Neural cell (in vitro differentiated cells): ENCODE measurements around the gene RNF217. TPM values are rescaled to one million over a fixed set of nuclear protein-coding genes. Genes with fewer than 3 reads are reported as not detected.

Experiments
- H2AFZ ChIP-seq: fragments of 200-600, 300-800 bp; sonication (generic), shearing (Covaris generic); 2 replicates; pipeline ENCODE4 v1.6.0; 2014; ENCODE audit warnings: low read depth, mild to moderate bottlenecking, antibody characterized with exemption, low read length, moderate library complexity
- H3F3A ChIP-seq: fragments of 200-600 bp; shearing (Covaris generic); 2 replicates; pipeline ENCODE4 v1.6.1; 2016; ENCODE audit warnings: mild to moderate bottlenecking, moderate library complexity, mixed read lengths, antibody characterized with exemption, low read length; ENCODE audit not compliant: insufficient read depth, poor library complexity, severe bottlenecking
- H3K27ac ChIP-seq: fragments of 200-600, 300-800 bp; sonication (generic), shearing (Covaris generic); 2 replicates; pipeline ENCODE4 v1.5.1; 2014; ENCODE audit warnings: mild to moderate bottlenecking, low read length, moderate library complexity
- H3K27me3 ChIP-seq: fragments of 300-800, 200-600 bp; sonication (generic), shearing (Covaris generic); 2 replicates; pipeline ENCODE4 v1.6.0; 2014; ENCODE audit warnings: mild to moderate bottlenecking, low read depth, low read length, moderate library complexity; ENCODE audit not compliant: insufficient read depth
- H3K36me3 ChIP-seq: fragments of 300-800, 200-600 bp; sonication (generic), shearing (Covaris generic); 2 replicates; pipeline ENCODE4 v1.5.1; 2014; ENCODE audit warnings: mild to moderate bottlenecking, antibody characterized with exemption, low read length, moderate library complexity; ENCODE audit not compliant: insufficient read depth
- H3K4me2 ChIP-seq: fragments of 300-800, 200-600 bp; sonication (generic), shearing (Covaris generic); 2 replicates; pipeline ENCODE4 v1.6.0; 2014; ENCODE audit warnings: mild to moderate bottlenecking, low read length
- H3K4me3 ChIP-seq: fragments of 300-800, 200-600 bp; sonication (generic), shearing (Covaris generic); 2 replicates; pipeline ENCODE4 v1.5.1; 2014; ENCODE audit warnings: mild to moderate bottlenecking, low read length, moderate library complexity
- H3K79me2 ChIP-seq: fragments of 200-600 bp; shearing (Covaris generic); replicated peaks from 2 replicates; pipeline ENCODE4 v1.6.0; 2014; ENCODE audit warnings: mild to moderate bottlenecking, low read length, moderate library complexity; ENCODE audit not compliant: insufficient read depth
- H3K9ac ChIP-seq: fragments of 300-800, 200-600 bp; sonication (generic), shearing (Covaris generic); 2 replicates; pipeline ENCODE4 v1.6.1; 2016; ENCODE audit warnings: mild to moderate bottlenecking, low read length, mixed read lengths
- H3K9me2 ChIP-seq: fragments of 200-600 bp; shearing (Covaris generic); 2 replicates; pipeline ENCODE4 v1.6.1; 2016; ENCODE audit warnings: mild to moderate bottlenecking, low read length, mixed read lengths; ENCODE audit not compliant: insufficient read depth
- H3K9me3 ChIP-seq: fragments of 200-600, 300-800 bp; sonication (generic), shearing (Covaris generic); 2 replicates; pipeline ENCODE4 v1.6.1; 2016; ENCODE audit warnings: mild to moderate bottlenecking, mixed run types, low read length, moderate library complexity, mixed read lengths
- H4K20me1 ChIP-seq: fragments of 200-600 bp; shearing (Covaris generic); 2 replicates; pipeline ENCODE4 v1.6.1; 2016; ENCODE audit warnings: mild to moderate bottlenecking, mixed run types; ENCODE audit not compliant: insufficient read depth
- CTCF ChIP-seq: fragments of 450-650 bp; IDR thresholded peaks from 2 replicates; pipeline ENCODE4 v1.5.1; 2014; ENCODE audit warnings: antibody characterized with exemption, mild to moderate bottlenecking, moderate library complexity; ENCODE audit not compliant: poor library complexity, severe bottlenecking
- EP300 ChIP-seq: fragments of 450-650 bp; conservative IDR thresholded peaks from 2 replicates; pipeline ENCODE4 v1.6.1; 2014; ENCODE audit warnings: antibody characterized with exemption, mild to moderate bottlenecking, moderate library complexity; ENCODE audit not compliant: poor library complexity, severe bottlenecking
- EZH2 ChIP-seq: fragments of 200-600, 300-800 bp; shearing (Covaris generic), sonication (generic); IDR thresholded peaks from 2 replicates; pipeline ENCODE4 v1.6.1; 2014; ENCODE audit warnings: antibody characterized with exemption, low read length, borderline replicate concordance, mild to moderate bottlenecking; ENCODE audit not compliant: insufficient read depth, poor library complexity, severe bottlenecking
- MXI1 ChIP-seq: fragments of 450-650 bp; conservative IDR thresholded peaks from 2 replicates; pipeline ENCODE4 v1.6.1; 2014; ENCODE audit warnings: antibody characterized with exemption, mild to moderate bottlenecking; ENCODE audit not compliant: poor library complexity, severe bottlenecking
- POLR2AphosphoS5 ChIP-seq: IDR thresholded peaks from 2 replicates; pipeline ENCODE4 v1.6.1; 2012
- RAD21 ChIP-seq: fragments of 450-650 bp; conservative IDR thresholded peaks from 2 replicates; pipeline ENCODE4 v1.6.1; 2014; ENCODE audit warnings: antibody characterized with exemption, mild to moderate bottlenecking, moderate library complexity
- REST ChIP-seq: IDR thresholded peaks from 2 replicates; pipeline ENCODE4 v1.6.1; 2012; ENCODE audit warnings: borderline replicate concordance
- SMC3 ChIP-seq: fragments of 450-650 bp; conservative IDR thresholded peaks from 2 replicates; pipeline ENCODE4 v1.6.1; 2014; ENCODE audit warnings: antibody characterized with exemption, mild to moderate bottlenecking, moderate library complexity; ENCODE audit not compliant: poor library complexity
- TAF1 ChIP-seq: IDR thresholded peaks from 2 replicates; pipeline ENCODE4 v1.6.1; 2012; ENCODE audit warnings: low read depth
- polyA plus RNA-seq: library from polyadenylated mRNA; depleted of rRNA; stranded (reverse); fragments of >200 nt; gene quantifications from 2 replicates; pipeline ENCODE4 v1.2.3, GENCODE V29; 2014

RNF217 gene
- polyA plus RNA-seq, 1 donor from 2014 or later, result 10.2 TPM

DNA sequence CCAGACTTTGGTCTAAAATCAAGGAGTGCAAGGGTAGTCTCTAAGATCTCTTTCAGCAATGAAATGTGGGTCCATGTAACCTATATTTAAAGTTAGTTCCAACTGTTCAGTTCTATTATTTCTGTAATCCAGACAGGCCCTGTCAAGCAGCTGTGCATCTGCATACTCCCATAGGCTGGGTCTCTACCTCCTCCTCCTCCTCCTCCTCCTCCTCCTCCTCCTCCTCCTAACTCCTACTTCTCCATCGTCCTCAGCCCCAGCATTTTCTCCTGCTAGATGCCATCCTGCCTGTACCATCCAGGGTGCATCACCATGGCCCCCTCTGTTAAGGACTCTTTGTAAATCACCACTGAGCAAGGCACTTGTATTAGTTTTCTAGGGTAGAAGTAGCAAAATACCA, 138.9 kb downstream of the RNF217 start:
- Histone ChIP-seq H3F3A (no peaks in the 10 kb centered on the region), H3K9me3 (no peaks in the 10 kb centered on the region), H3K4me2 (no peak overlapping the region), H3K27ac (no peak overlapping the region), H3K9ac (no peak overlapping the region), H4K20me1 (no peaks in the 10 kb centered on the region), H3K79me2 (no peaks in the 10 kb centered on the region), H3K27me3 (no peaks in the 10 kb centered on the region), H3K36me3 (no peaks in the 10 kb centered on the region), H3K9me2 (no peaks in the 10 kb centered on the region), H3K4me3 (no peak overlapping the region), H2AFZ (no peak overlapping the region)
- no peak for TF ChIP-seq MXI1

- Histone ChIP-seq H3K27ac (no peak overlapping the region), H2AFZ (no peak overlapping the region), H3K9ac (no peak overlapping the region), H3K36me3 (no peaks in the 10 kb centered on the region), H3K4me2 (no peak overlapping the region), H3K79me2 (no peaks in the 10 kb centered on the region), H3K4me3 (no peak overlapping the region), H3K9me2 (no peaks in the 10 kb centered on the region), H3K27me3 (no peaks in the 10 kb centered on the region), H3F3A (no peaks in the 10 kb centered on the region), H4K20me1 (no peaks in the 10 kb centered on the region), H3K9me3 (no peaks in the 10 kb centered on the region)
- TF ChIP-seq REST, result no peak
- no peak for TF ChIP-seq CTCF
- TF ChIP-seq SMC3, result no peak
Measured at GRCh38 chr6:125101631-125102030, 139.4 kb downstream of the RNF217 start.

DNA sequence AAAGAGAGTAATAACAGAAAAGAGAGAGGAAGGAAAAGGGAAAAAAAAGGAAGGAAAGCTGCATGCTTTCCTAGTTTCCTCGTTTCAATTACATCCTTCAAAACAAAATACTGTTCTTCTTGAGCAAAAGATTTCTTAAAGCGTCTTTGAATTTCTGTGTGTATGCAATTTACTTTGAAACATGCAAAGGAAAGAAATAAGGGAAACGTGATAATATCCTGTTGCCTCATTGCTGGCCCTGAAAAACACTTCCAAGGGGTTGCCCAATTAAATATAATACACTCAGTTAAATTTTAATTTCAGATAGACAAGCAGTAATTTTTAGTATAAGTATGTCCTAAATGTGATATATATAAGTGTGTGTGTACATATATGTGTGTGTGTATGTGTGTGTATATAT, 140.2 kb downstream of the RNF217 start:
- no peak overlapping the region for H3K9ac ChIP-seq
- H4K20me1 ChIP-seq, result no peaks in the 10 kb centered on the region
- no peak overlapping the region for H3K4me3 ChIP-seq
- H3K36me3 ChIP-seq, result no peaks in the 10 kb centered on the region
- no peak overlapping the region for H3K27ac ChIP-seq
- H3K4me2 ChIP-seq, result no peak overlapping the region
- no peaks in the 10 kb centered on the region for H3K9me3 ChIP-seq
- H3K79me2 ChIP-seq, result no peaks in the 10 kb centered on the region
- H2AFZ ChIP-seq, result no peak overlapping the region
- no peaks in the 10 kb centered on the region for H3K27me3 ChIP-seq
- TF ChIP-seq RAD21, result no peak
- no peak for TF ChIP-seq CTCF
- no peak for TF ChIP-seq SMC3
- TF ChIP-seq POLR2AphosphoS5, result no peak
- no peak for TF ChIP-seq EZH2
- TF ChIP-seq MXI1, result no peak
- TF ChIP-seq EP300, result no peak
- TF ChIP-seq REST, result no peak
- no peak for TF ChIP-seq TAF1
- H3K9me2 ChIP-seq, result no peaks in the 10 kb centered on the region
- H3F3A ChIP-seq, result no peaks in the 10 kb centered on the region
